ENCODE measurements around the gene WDR45B.
A peak's percentile ranks its signal among the peaks of the same experiment; 100 is the strongest.

The WDR45B gene

GRCh38 chr17:82663381-82664275 is 15.4 kb upstream of the WDR45B start:
- H3K27me3 ChIP-seq (ENCODE audit: control insufficient read depth in 1 of 2, insufficient read depth in 1 of 2, low read length in 2 of 2), result no peaks in the 10 kb centered on the region

DNA sequence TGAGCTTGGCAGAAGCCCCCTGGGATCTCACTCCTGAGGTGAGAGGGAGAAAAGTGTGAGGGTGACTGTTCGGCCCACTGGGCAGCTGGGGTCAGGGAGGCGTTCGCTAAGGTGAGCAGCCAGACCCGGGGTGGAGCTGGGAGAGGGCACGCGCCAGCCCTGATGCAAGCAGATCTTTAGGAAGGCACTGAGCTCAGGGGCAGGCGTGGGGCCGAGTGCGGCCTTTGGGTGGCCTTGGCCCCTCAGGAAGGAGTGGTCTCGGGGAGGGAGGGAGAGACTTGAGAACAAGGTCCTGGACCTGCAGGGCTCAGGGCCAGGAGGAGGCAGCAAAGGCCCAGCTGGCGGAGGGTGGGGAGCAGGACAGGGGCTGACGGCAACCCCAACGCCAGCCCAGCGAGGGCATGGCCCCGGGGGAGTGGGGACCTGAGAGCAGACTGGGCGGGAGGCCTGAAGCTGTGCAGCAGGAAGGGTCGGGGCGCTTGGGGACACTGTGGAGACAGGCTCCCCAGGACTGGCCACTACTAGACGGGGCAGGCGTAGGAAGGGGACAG is 14.5 kb upstream of the WDR45B start:
- H2BK120ac ChIP-seq (ENCODE audit: low read depth, low read length), result no peak overlapping the region
- no peak overlapping the region for H2BK5ac ChIP-seq (ENCODE audit: low read depth, low read length, poor library complexity, severe bottlenecking)
- no peak overlapping the region for H4K8ac ChIP-seq (ENCODE audit: low read length)
- no peak overlapping the region for H3K4ac ChIP-seq (ENCODE audit: low read depth in 1 of 2, low read length in 2 of 2)
- no peak overlapping the region for H3K4me2 ChIP-seq (ENCODE audit: low read length, poor library complexity, severe bottlenecking)
- no peaks in the 10 kb centered on the region for H3K9me3 ChIP-seq (ENCODE audit: control insufficient read depth, low read length)
- no peak overlapping the region for H3K4me3 ChIP-seq (ENCODE audit: insufficient read depth in 1 of 2, low read depth in 1 of 2, low read length in 2 of 2)
- H2AFZ ChIP-seq (ENCODE audit: low read depth, low read length), result no peak overlapping the region
- H2BK15ac ChIP-seq (ENCODE audit: low read depth, poor library complexity, severe bottlenecking), result peak overlapping the region; percentile 9
- H3K27me3 ChIP-seq (ENCODE audit: control insufficient read depth in 1 of 2, insufficient read depth in 1 of 2, low read length in 2 of 2), result no peaks in the 10 kb centered on the region
- H3K27ac ChIP-seq (ENCODE audit: low read length, poor library complexity, severe bottlenecking), result no peak overlapping the region
- H3K18ac ChIP-seq (ENCODE audit: low read depth in 1 of 2, low read length in 2 of 2), result no peak overlapping the region
- peaks cover 3% of the 10 kb centered on the region for H3K79me1 ChIP-seq (replicated peaks; ENCODE audit: low read length, poor library complexity, severe bottlenecking)
- no peak for DNase-seq
- H3K36me3 ChIP-seq (ENCODE audit: control insufficient read depth in 1 of 2, insufficient read depth in 2 of 2, low read depth in 1 of 2, low read length in 2 of 2), result peaks cover 7 to 69% of the 10 kb centered on the region in 2 experiments
- no peak overlapping the region for H2AK5ac ChIP-seq (ENCODE audit: low read length, severe bottlenecking)
- H3K23ac ChIP-seq (ENCODE audit: low read length in 2 of 2), result no peak overlapping the region
- H4K91ac ChIP-seq (ENCODE audit: low read length), result no peak overlapping the region
- H3K4me1 ChIP-seq (ENCODE audit: control insufficient read depth, insufficient read depth, low read depth, low read length), result peaks cover 6% of the 10 kb centered on the region
- H3K9ac ChIP-seq (ENCODE audit: low read length), result no peak overlapping the region
- no peak overlapping the region for H3K14ac ChIP-seq (ENCODE audit: low read length in 2 of 2)
- H2BK12ac ChIP-seq (ENCODE audit: low read length in 2 of 2), result no peak overlapping the region
- WGBS, result 87% methylated on average over 20 of the region's 20 CpGs

More at GRCh38 chr17:82663381-82664275, 15.4 kb upstream of the WDR45B start:
- Histone ChIP-seq H4K91ac (ENCODE audit: low read length) (no peak overlapping the region), H3K4ac (ENCODE audit: low read depth in 1 of 2, low read length in 2 of 2) (no peak overlapping the region), H2BK120ac (ENCODE audit: low read depth, low read length) (no peak overlapping the region), H3K4me1 (ENCODE audit: control insufficient read depth, insufficient read depth, low read depth, low read length) (peaks cover 10% of the 10 kb centered on the region), H3K4me2 (ENCODE audit: low read length, poor library complexity, severe bottlenecking) (no peak overlapping the region), H3K23ac (ENCODE audit: low read length in 2 of 2) (no peak overlapping the region), H3K18ac (ENCODE audit: low read depth in 1 of 2, low read length in 2 of 2) (no peak overlapping the region), H2BK12ac (ENCODE audit: low read length in 2 of 2) (no peak overlapping the region), H4K8ac (ENCODE audit: low read length) (no peak overlapping the region), H3K9me3 (ENCODE audit: control insufficient read depth, low read length) (no peaks in the 10 kb centered on the region), H2BK15ac (ENCODE audit: low read depth, poor library complexity, severe bottlenecking) (no peak overlapping the region), H3K4me3 (ENCODE audit: insufficient read depth in 1 of 2, low read depth in 1 of 2, low read length in 2 of 2) (no peak overlapping the region), H2AFZ (ENCODE audit: low read depth, low read length) (no peak overlapping the region), H3K36me3 (ENCODE audit: control insufficient read depth in 1 of 2, insufficient read depth in 2 of 2, low read depth in 1 of 2, low read length in 2 of 2) (peaks cover 7 to 63% of the 10 kb centered on the region in 2 experiments), H2AK5ac (ENCODE audit: low read length, severe bottlenecking) (no peak overlapping the region), H3K9ac (ENCODE audit: low read length) (no peak overlapping the region), H3K27ac (ENCODE audit: low read length, poor library complexity, severe bottlenecking) (no peak overlapping the region), H2BK5ac (ENCODE audit: low read depth, low read length, poor library complexity, severe bottlenecking) (no peak overlapping the region), H3K79me1 (replicated peaks; ENCODE audit: low read length, poor library complexity, severe bottlenecking) (peaks cover 3% of the 10 kb centered on the region), H3K14ac (ENCODE audit: low read length in 2 of 2) (no peak overlapping the region)
- no peak for DNase-seq
- WGBS, result 89% methylated on average over 32 of the region's 39 CpGs

- peaks cover 2% of the 10 kb centered on the region for H3K79me1 ChIP-seq (replicated peaks; ENCODE audit: low read length, poor library complexity, severe bottlenecking)
- no peak overlapping the region for H3K14ac ChIP-seq (ENCODE audit: low read length in 2 of 2)
- no peaks in the 10 kb centered on the region for H3K9me3 ChIP-seq (ENCODE audit: control insufficient read depth, low read length)
- H2BK15ac ChIP-seq (ENCODE audit: low read depth, poor library complexity, severe bottlenecking), result no peak overlapping the region
- H3K18ac ChIP-seq (ENCODE audit: low read depth in 1 of 2, low read length in 2 of 2), result no peak overlapping the region
- H2BK12ac ChIP-seq (ENCODE audit: low read length in 2 of 2), result no peak overlapping the region
- H3K27me3 ChIP-seq (ENCODE audit: control insufficient read depth in 1 of 2, insufficient read depth in 1 of 2, low read length in 2 of 2), result no peaks in the 10 kb centered on the region
- H2BK5ac ChIP-seq (ENCODE audit: low read depth, low read length, poor library complexity, severe bottlenecking), result no peak overlapping the region
- H3K23ac ChIP-seq (ENCODE audit: low read length in 2 of 2), result no peak overlapping the region
- no peak overlapping the region for H2AFZ ChIP-seq (ENCODE audit: low read depth, low read length)
- no peak overlapping the region for H2AK5ac ChIP-seq (ENCODE audit: low read length, severe bottlenecking)
- H4K8ac ChIP-seq (ENCODE audit: low read length), result no peak overlapping the region
- H3K9ac ChIP-seq (ENCODE audit: low read length), result no peak overlapping the region
- H4K91ac ChIP-seq (ENCODE audit: low read length), result no peak overlapping the region
- H3K36me3 ChIP-seq (ENCODE audit: control insufficient read depth in 1 of 2, insufficient read depth in 2 of 2, low read depth in 1 of 2, low read length in 2 of 2), result peaks cover 11 to 64% of the 10 kb centered on the region in 2 experiments
- no peak overlapping the region for H3K4me2 ChIP-seq (ENCODE audit: low read length, poor library complexity, severe bottlenecking)
- 91% methylated on average over 31 of the region's 31 CpGs for WGBS
- H3K4ac ChIP-seq (ENCODE audit: low read depth in 1 of 2, low read length in 2 of 2), result no peak overlapping the region
- no peak overlapping the region for H3K4me3 ChIP-seq (ENCODE audit: insufficient read depth in 1 of 2, low read depth in 1 of 2, low read length in 2 of 2)
- H2BK120ac ChIP-seq (ENCODE audit: low read depth, low read length), result no peak overlapping the region
- DNase-seq, result no peak
- H3K27ac ChIP-seq (ENCODE audit: low read length, poor library complexity, severe bottlenecking), result no peak overlapping the region
- H3K4me1 ChIP-seq (ENCODE audit: control insufficient read depth, insufficient read depth, low read depth, low read length), result peaks cover 6% of the 10 kb centered on the region
Observed at GRCh38 chr17:82661717-82662683, 13.8 kb upstream of the WDR45B start.

Data from mesenchymal stem cell (in vitro differentiated cells and primary cell).